ENCODE results near the gene CADPS. TPM values are rescaled to one million over a fixed set of nuclear protein-coding genes. Genes with fewer than 3 reads are reported as not detected.

The CADPS gene
- total RNA-seq, 1 experiment from 2014 or later, result not detected

DNA sequence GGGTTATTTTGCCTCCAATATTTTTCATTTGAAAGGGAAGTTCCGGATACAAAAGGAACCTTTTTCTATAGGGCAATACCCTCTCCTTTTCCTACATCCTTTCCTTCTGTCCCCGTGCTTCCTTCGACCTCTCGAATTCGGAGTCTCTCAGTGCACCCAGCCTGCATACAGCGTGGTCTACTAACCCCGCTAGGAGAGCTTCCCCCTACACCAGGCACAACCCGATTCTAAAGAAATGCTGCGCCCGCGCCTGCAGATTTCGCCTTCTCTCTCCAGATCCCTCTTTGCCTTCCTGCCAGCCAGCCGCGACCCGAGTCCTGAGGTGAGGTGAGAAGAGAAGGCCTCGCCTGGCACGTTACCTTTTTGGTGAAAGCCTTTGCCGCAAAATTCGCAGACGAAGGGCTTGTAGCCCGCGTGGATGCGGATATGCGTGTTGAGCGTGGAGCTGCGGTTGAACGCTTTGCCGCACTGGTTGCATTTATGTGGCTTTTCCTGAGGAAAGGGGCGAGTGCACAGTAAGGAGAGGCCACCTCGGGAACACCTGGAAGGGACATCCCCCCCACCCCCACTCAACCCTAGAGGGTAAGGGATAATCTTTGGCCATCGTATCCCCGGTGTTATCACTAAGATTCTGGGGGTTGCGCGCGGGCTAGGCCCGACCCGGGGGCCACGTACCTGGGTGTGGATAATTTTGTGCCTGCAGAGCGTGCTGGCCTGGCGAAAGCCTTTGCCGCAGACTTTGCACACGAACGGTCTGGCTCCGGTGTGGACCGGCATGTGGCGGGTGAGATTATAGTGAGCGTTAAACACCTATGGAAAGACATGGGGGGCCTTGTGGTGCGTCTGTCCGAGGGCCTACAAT, 504.1 kb downstream of the CADPS start:
- Histone ChIP-seq H3K9me3 (ENCODE audit: low read length) (no peaks in the 10 kb centered on the region), H3K4me1 (ENCODE audit: insufficient read depth, low read length) (no peaks in the 10 kb centered on the region), H3K27me3 (ENCODE audit: low read length) (peaks cover 26% of the 10 kb centered on the region), H4K20me1 (ENCODE audit: low read length) (no peaks in the 10 kb centered on the region), H3F3A (ENCODE audit: low read length, unreplicated experiment) (no peaks in the 10 kb centered on the region), H3K4me3 (ENCODE audit: low read length) (no peak overlapping the region), H3K27ac (ENCODE audit: low read length) (no peak overlapping the region), H3K36me3 (ENCODE audit: low read depth, low read length) (no peaks in the 10 kb centered on the region), H3K9me2 (replicated peaks; ENCODE audit: low read length) (no peaks in the 10 kb centered on the region), H3K79me2 (ENCODE audit: low read length) (no peaks in the 10 kb centered on the region), H3K9ac (ENCODE audit: low read length) (no peak overlapping the region), H2AFZ (ENCODE audit: low read length) (no peak overlapping the region), H3K4me2 (ENCODE audit: low read length) (no peak overlapping the region)
- ChIA-PET POLR2A (ENCODE audit: unreplicated experiment) (no interaction called here), CTCF (no interaction called here)
- TF ChIP-seq EZH2phosphoT487 (IDR thresholded peaks at IDR 0.05; ENCODE audit: borderline replicate concordance, low read length) (no peak), EZH2 (IDR thresholded peaks at IDR 0.05; ENCODE audit: low read length, unreplicated experiment) (no peak)
- TF ChIP-seq, protein P1, sequence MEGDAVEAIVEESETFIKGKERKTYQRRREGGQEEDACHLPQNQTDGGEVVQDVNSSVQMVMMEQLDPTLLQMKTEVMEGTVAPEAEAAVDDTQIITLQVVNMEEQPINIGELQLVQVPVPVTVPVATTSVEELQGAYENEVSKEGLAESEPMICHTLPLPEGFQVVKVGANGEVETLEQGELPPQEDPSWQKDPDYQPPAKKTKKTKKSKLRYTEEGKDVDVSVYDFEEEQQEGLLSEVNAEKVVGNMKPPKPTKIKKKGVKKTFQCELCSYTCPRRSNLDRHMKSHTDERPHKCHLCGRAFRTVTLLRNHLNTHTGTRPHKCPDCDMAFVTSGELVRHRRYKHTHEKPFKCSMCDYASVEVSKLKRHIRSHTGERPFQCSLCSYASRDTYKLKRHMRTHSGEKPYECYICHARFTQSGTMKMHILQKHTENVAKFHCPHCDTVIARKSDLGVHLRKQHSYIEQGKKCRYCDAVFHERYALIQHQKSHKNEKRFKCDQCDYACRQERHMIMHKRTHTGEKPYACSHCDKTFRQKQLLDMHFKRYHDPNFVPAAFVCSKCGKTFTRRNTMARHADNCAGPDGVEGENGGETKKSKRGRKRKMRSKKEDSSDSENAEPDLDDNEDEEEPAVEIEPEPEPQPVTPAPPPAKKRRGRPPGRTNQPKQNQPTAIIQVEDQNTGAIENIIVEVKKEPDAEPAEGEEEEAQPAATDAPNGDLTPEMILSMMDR (conservative IDR thresholded peaks at IDR 0.05; ENCODE audit: low read depth, low read length), result no peak
- no peak for ATAC-seq
- intact Hi-C loops (cut with micrococcal nuclease), result no loop called here
- no peak for DNase-seq
- BruUV-seq (replicated peaks), result no TSS peak

DNA sequence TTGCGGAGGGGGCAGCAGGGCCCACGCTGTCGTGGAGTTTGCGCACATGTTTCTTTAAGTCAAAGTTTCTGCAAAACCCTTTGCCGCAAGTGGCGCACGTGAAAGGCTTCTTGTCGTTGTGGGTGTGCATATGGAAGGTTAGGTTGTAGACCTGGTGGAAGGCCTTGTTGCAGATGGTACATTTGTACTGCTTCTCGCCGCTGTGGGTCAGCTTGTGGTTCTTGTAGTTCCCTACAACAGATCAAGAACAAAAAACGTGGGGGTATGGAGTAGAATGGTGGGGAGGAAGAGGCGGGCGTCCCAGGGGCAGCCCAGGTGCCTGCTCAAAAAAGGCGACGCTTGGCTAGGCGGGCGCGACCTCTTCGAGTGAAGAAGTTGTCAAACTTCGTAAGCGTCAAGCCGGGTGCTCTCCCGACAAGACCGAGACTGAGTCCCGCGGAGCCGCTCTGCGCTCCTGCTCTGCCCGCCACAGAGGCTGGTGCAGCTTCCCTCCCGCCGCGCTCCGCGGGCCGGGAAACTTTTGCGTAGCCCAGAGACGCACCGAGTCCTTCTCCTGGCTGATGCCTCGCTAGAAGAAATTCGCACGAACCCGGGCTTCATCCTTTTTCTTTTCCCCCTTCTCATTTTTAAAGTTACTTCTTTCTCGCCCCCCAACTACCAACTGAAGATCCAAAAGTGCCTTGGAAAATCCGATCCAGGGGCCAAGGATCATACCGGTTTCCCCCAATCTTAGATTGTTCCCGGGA, 504.9 kb downstream of the CADPS start:
- Histone ChIP-seq H3K4me3 (ENCODE audit: low read length) (no peak overlapping the region), H3K9me2 (replicated peaks; ENCODE audit: low read length) (no peaks in the 10 kb centered on the region), H3K9me3 (ENCODE audit: low read length) (no peaks in the 10 kb centered on the region), H2AFZ (ENCODE audit: low read length) (no peak overlapping the region), H3K79me2 (ENCODE audit: low read length) (no peaks in the 10 kb centered on the region), H3K36me3 (ENCODE audit: low read depth, low read length) (no peaks in the 10 kb centered on the region), H3K4me1 (ENCODE audit: insufficient read depth, low read length) (no peaks in the 10 kb centered on the region), H3K27me3 (ENCODE audit: low read length) (peaks cover 18% of the 10 kb centered on the region), H3K4me2 (ENCODE audit: low read length) (no peak overlapping the region), H3K9ac (ENCODE audit: low read length) (no peak overlapping the region), H4K20me1 (ENCODE audit: low read length) (no peaks in the 10 kb centered on the region), H3F3A (ENCODE audit: low read length, unreplicated experiment) (no peaks in the 10 kb centered on the region), H3K27ac (ENCODE audit: low read length) (no peak overlapping the region)
- intact Hi-C loops (cut with micrococcal nuclease), result no loop called here
- TF ChIP-seq, protein P1 (conservative IDR thresholded peaks at IDR 0.05; ENCODE audit: low read depth, low read length), result no peak
- no peak for TF ChIP-seq EZH2phosphoT487 (IDR thresholded peaks at IDR 0.05; ENCODE audit: borderline replicate concordance, low read length)
- TF ChIP-seq EZH2 (IDR thresholded peaks at IDR 0.05; ENCODE audit: low read length, unreplicated experiment), result no peak
- BruUV-seq (replicated peaks), result no TSS peak
- no peak for DNase-seq
- ChIA-PET POLR2A (ENCODE audit: unreplicated experiment) (no interaction called here), CTCF (no interaction called here)
- ATAC-seq, result no peak

DNA sequence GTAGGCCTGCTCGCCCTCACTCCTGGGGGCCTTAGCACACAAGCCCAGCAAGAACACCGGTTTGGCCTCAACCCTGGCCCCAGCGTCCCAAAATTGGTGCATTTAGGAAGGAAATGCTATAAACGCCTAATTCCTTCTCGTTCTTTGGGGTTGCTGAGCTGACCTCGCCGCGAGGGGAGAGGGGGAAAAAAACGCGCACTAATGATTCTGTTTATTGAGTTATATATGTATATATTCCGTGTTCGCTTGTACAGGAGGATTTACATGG, 505.8 kb downstream of the CADPS start:
- TF ChIP-seq EZH2phosphoT487 (IDR thresholded peaks at IDR 0.05; ENCODE audit: borderline replicate concordance, low read length) (no peak), EZH2 (IDR thresholded peaks at IDR 0.05; ENCODE audit: low read length, unreplicated experiment) (no peak)
- TF ChIP-seq, protein P1 (conservative IDR thresholded peaks at IDR 0.05; ENCODE audit: low read depth, low read length), result no peak
- Histone ChIP-seq H3K36me3 (ENCODE audit: low read depth, low read length) (no peaks in the 10 kb centered on the region), H3K9me2 (replicated peaks; ENCODE audit: low read length) (no peaks in the 10 kb centered on the region), H3K79me2 (ENCODE audit: low read length) (no peaks in the 10 kb centered on the region), H3K27ac (ENCODE audit: low read length) (no peak overlapping the region), H3F3A (ENCODE audit: low read length, unreplicated experiment) (no peaks in the 10 kb centered on the region), H3K4me3 (ENCODE audit: low read length) (no peak overlapping the region), H3K9ac (ENCODE audit: low read length) (no peak overlapping the region), H3K4me2 (ENCODE audit: low read length) (no peak overlapping the region), H2AFZ (ENCODE audit: low read length) (no peak overlapping the region), H3K27me3 (ENCODE audit: low read length) (peaks cover 9% of the 10 kb centered on the region), H4K20me1 (ENCODE audit: low read length) (no peaks in the 10 kb centered on the region), H3K9me3 (ENCODE audit: low read length) (no peaks in the 10 kb centered on the region), H3K4me1 (ENCODE audit: insufficient read depth, low read length) (no peaks in the 10 kb centered on the region)
- ChIA-PET POLR2A (ENCODE audit: unreplicated experiment) (no interaction called here), CTCF (no interaction called here)
- intact Hi-C loops (cut with micrococcal nuclease), result no loop called here
- BruUV-seq (replicated peaks), result no TSS peak
- DNase-seq (no peak), ATAC-seq (no peak)
